Measurements from ENCODE around the gene SMC3.

The SMC3 gene

GRCh38 chr10:110529596-110530011 is 37.9 kb upstream of the SMC3 start:
- no peak for ATAC-seq
- TF ChIP-seq TCF4 (CRISPR knock-in tag; IDR thresholded peaks at IDR 0.05; ENCODE audit: borderline replicate concordance) (no peak), SNAI2 (CRISPR knock-in tag; IDR thresholded peaks at IDR 0.05) (no peak), ZNF70 (CRISPR knock-in tag; IDR thresholded peaks at IDR 0.05) (no peak), ZFP3 (CRISPR knock-in tag; IDR thresholded peaks at IDR 0.05) (no peak), CSRNP3 (CRISPR knock-in tag; IDR thresholded peaks at IDR 0.05) (no peak)

- TF ChIP-seq ISL1 (CRISPR knock-in tag; IDR thresholded peaks at IDR 0.05) = no peak
- TF ChIP-seq TCF4 (CRISPR knock-in tag; IDR thresholded peaks at IDR 0.05; ENCODE audit: borderline replicate concordance) = no peak
- no peak for TF ChIP-seq ARNTL (CRISPR knock-in tag; IDR thresholded peaks at IDR 0.05; ENCODE audit: borderline replicate concordance, low read depth)
- no peak for TF ChIP-seq RARB (CRISPR knock-in tag; IDR thresholded peaks at IDR 0.05)
- no peak for TF ChIP-seq TOX (CRISPR knock-in tag; IDR thresholded peaks at IDR 0.05; ENCODE audit: borderline replicate concordance)
- TF ChIP-seq TSHZ2 (CRISPR knock-in tag; IDR thresholded peaks at IDR 0.05) = no peak
- TF ChIP-seq BACH2 (CRISPR knock-in tag; IDR thresholded peaks at IDR 0.05; ENCODE audit: borderline replicate concordance) = no peak
- no peak for TF ChIP-seq POU6F1 (CRISPR knock-in tag; IDR thresholded peaks at IDR 0.05; ENCODE audit: borderline replicate concordance, low read depth)
- peak; percentile 87 for ATAC-seq
Measured at GRCh38 chr10:110530131-110530831, 37.2 kb upstream of the SMC3 start.

GRCh38 chr10:110531687-110532086 is 35.8 kb upstream of the SMC3 start:
- no peak for ATAC-seq
- TF ChIP-seq ZNF8 (CRISPR knock-in tag; IDR thresholded peaks at IDR 0.05) (no peak), PATZ1 (CRISPR knock-in tag; IDR thresholded peaks at IDR 0.05; ENCODE audit: borderline replicate concordance) (no peak), TCF4 (CRISPR knock-in tag; IDR thresholded peaks at IDR 0.05; ENCODE audit: borderline replicate concordance) (no peak), ZNF70 (CRISPR knock-in tag; IDR thresholded peaks at IDR 0.05) (no peak), CSRNP3 (CRISPR knock-in tag; IDR thresholded peaks at IDR 0.05) (no peak), RARB (CRISPR knock-in tag; IDR thresholded peaks at IDR 0.05) (no peak), ZFP30 (CRISPR knock-in tag; IDR thresholded peaks at IDR 0.05) (no peak), TOX (CRISPR knock-in tag; IDR thresholded peaks at IDR 0.05; ENCODE audit: borderline replicate concordance) (no peak), POU6F1 (CRISPR knock-in tag; IDR thresholded peaks at IDR 0.05; ENCODE audit: borderline replicate concordance, low read depth) (no peak), ZC3H10 (CRISPR knock-in tag; IDR thresholded peaks at IDR 0.05) (no peak), BACH2 (CRISPR knock-in tag; IDR thresholded peaks at IDR 0.05; ENCODE audit: borderline replicate concordance) (no peak), ARNTL (CRISPR knock-in tag; IDR thresholded peaks at IDR 0.05; ENCODE audit: borderline replicate concordance, low read depth) (no peak), ISL1 (CRISPR knock-in tag; IDR thresholded peaks at IDR 0.05) (no peak), CREB5 (CRISPR knock-in tag; IDR thresholded peaks at IDR 0.05; ENCODE audit: low read depth) (no peak), ZNF565 (CRISPR knock-in tag; conservative IDR thresholded peaks at IDR 0.05; ENCODE audit: low read depth) (no peak), TSHZ2 (CRISPR knock-in tag; IDR thresholded peaks at IDR 0.05) (no peak), SNAI2 (CRISPR knock-in tag; IDR thresholded peaks at IDR 0.05) (no peak), GLIS3 (CRISPR knock-in tag; IDR thresholded peaks at IDR 0.05) (no peak)
